ENCODE results near the gene GPR25. TPM values are rescaled to one million over a fixed set of nuclear protein-coding genes. Genes with fewer than 3 reads are reported as not detected.

Gene GPR25
- total and polyA plus RNA-seq, 3 donors from 2014 or later: 0.87 TPM; not detected in 2

- Histone ChIP-seq H3K9me3 (no peaks in the 10 kb centered on the region), H3K36me3 (ENCODE audit: low read depth, missing control alignments) (no peaks in the 10 kb centered on the region), H3K4me1 (peaks cover 17% of the 10 kb centered on the region), H3K27me3 (no peaks in the 10 kb centered on the region), H3K4me3 (no peak overlapping the region), H3K27ac (no peak overlapping the region)
- WGBS, 2 donors: 83 to 84% methylated on average over 7 to 8 of the region's 8 CpGs
- TF ChIP-seq, protein P1, sequence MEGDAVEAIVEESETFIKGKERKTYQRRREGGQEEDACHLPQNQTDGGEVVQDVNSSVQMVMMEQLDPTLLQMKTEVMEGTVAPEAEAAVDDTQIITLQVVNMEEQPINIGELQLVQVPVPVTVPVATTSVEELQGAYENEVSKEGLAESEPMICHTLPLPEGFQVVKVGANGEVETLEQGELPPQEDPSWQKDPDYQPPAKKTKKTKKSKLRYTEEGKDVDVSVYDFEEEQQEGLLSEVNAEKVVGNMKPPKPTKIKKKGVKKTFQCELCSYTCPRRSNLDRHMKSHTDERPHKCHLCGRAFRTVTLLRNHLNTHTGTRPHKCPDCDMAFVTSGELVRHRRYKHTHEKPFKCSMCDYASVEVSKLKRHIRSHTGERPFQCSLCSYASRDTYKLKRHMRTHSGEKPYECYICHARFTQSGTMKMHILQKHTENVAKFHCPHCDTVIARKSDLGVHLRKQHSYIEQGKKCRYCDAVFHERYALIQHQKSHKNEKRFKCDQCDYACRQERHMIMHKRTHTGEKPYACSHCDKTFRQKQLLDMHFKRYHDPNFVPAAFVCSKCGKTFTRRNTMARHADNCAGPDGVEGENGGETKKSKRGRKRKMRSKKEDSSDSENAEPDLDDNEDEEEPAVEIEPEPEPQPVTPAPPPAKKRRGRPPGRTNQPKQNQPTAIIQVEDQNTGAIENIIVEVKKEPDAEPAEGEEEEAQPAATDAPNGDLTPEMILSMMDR (IDR thresholded peaks at IDR 0.05): no peak
- no peak for TF ChIP-seq POLR2A (IDR thresholded peaks at IDR 0.05)
- no peak for DNase-seq
- intact Hi-C loops (cut with DNase I; ENCODE audit: low total_unique reads): no loop called here
These were observed 22.6 kb downstream of the GPR25 start for GRCh38 chr1:200895443-200895789.

DNA sequence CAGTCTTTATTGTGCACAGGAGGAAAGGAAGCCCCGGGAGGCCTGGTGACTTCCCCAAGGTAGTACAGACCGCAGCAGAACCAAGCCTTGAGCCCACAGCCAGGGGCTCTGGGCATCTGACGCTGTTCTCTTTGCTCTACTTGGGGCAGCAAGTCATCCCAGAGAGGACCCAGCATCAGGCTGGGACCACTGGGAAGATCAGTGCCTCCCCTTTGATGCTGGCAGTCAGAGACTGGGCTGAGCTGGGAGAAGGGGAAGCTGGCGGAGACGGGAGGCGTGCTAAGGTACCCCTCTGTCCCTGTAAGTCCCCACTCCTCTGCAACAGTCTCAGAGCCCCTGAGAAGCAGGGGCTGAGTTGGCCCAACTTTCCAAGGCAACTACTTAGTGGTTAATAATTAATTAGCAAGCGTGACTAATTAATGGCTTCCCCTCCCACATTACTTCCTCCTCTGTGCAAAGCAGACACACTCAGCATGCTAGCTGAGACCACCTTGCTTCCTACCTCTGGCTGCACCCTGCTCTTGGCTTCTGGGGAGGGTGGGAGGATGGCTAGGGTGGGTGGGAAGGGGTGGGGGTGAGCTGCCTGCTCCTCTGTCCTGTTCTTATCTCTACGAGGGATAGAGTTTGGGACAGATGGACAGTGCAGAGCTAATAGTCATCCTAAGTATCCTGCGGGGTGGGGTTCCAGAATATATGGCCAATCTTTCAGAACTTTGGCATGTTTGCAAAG, 23.2 kb downstream of the GPR25 start:
- H3K27me3 ChIP-seq: no peaks in the 10 kb centered on the region
- no peak for TF ChIP-seq POLR2A (IDR thresholded peaks at IDR 0.05)
- TF ChIP-seq, protein P1 (IDR thresholded peaks at IDR 0.05): no peak
- H3K4me3 ChIP-seq: no peak overlapping the region
- intact Hi-C loops (cut with DNase I; ENCODE audit: low total_unique reads): no loop called here
- H3K4me1 ChIP-seq: peaks cover 14% of the 10 kb centered on the region
- WGBS, 2 donors: 83 to 90% methylated on average over 4 to 9 of the region's 9 CpGs
- no peaks in the 10 kb centered on the region for H3K9me3 ChIP-seq
- no peaks in the 10 kb centered on the region for H3K36me3 ChIP-seq (ENCODE audit: low read depth, missing control alignments)
- H3K27ac ChIP-seq: no peak overlapping the region
- DNase-seq: no peak

- Histone ChIP-seq H3K36me3 (ENCODE audit: low read depth, missing control alignments) (no peaks in the 10 kb centered on the region), H3K4me1 (peaks cover 8% of the 10 kb centered on the region), H3K4me3 (no peak overlapping the region), H3K27ac (no peak overlapping the region), H3K9me3 (no peaks in the 10 kb centered on the region), H3K27me3 (no peaks in the 10 kb centered on the region)
- no peak for TF ChIP-seq POLR2A (IDR thresholded peaks at IDR 0.05)
- TF ChIP-seq, protein P1 (IDR thresholded peaks at IDR 0.05): no peak
- no peak for DNase-seq
- intact Hi-C loops (cut with DNase I; ENCODE audit: low total_unique reads): no loop called here
- 47 to 63% methylated on average over 3 to 10 of the region's 10 CpGs for WGBS, 2 donors
These were observed 23.9 kb downstream of the GPR25 start for GRCh38 chr1:200896531-200897196.

DNA sequence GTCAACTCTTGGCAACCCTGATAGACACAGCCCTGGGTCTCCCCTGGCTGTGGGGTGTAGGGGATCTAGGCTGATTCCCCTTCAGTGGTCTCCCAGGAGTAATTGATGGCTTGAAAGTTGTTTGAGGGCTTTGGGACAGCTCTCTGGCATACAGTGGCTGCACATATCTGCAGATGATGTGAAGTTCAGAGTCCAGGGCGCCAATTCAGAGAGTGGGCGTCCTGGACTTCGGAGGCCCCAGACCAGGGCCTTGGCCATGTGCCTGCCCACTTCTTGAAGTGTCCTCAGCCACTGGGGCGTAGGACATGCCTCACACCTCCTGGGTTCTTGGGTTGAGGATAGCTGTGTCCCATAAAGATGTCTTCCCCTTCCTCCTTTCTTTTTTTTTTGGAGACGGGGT, 24.5 kb downstream of the GPR25 start:
- TF ChIP-seq POLR2A (IDR thresholded peaks at IDR 0.05): no peak
- TF ChIP-seq, protein P1 (IDR thresholded peaks at IDR 0.05): no peak
- no peak overlapping the region for H3K4me3 ChIP-seq
- no peaks in the 10 kb centered on the region for H3K36me3 ChIP-seq (ENCODE audit: low read depth, missing control alignments)
- intact Hi-C loops (cut with DNase I; ENCODE audit: low total_unique reads): no loop called here
- H3K4me1 ChIP-seq: peaks cover 4% of the 10 kb centered on the region
- no peak for DNase-seq
- H3K27ac ChIP-seq: no peak overlapping the region
- no peaks in the 10 kb centered on the region for H3K27me3 ChIP-seq
- no peaks in the 10 kb centered on the region for H3K9me3 ChIP-seq
- WGBS, 2 donors: 90 to 100% methylated on average over 2 to 5 of the region's 5 CpGs

Measured in testis (tissue), 3 donors.